Measurements from ENCODE around the gene SH2D2A.

SH2D2A gene

DNA sequence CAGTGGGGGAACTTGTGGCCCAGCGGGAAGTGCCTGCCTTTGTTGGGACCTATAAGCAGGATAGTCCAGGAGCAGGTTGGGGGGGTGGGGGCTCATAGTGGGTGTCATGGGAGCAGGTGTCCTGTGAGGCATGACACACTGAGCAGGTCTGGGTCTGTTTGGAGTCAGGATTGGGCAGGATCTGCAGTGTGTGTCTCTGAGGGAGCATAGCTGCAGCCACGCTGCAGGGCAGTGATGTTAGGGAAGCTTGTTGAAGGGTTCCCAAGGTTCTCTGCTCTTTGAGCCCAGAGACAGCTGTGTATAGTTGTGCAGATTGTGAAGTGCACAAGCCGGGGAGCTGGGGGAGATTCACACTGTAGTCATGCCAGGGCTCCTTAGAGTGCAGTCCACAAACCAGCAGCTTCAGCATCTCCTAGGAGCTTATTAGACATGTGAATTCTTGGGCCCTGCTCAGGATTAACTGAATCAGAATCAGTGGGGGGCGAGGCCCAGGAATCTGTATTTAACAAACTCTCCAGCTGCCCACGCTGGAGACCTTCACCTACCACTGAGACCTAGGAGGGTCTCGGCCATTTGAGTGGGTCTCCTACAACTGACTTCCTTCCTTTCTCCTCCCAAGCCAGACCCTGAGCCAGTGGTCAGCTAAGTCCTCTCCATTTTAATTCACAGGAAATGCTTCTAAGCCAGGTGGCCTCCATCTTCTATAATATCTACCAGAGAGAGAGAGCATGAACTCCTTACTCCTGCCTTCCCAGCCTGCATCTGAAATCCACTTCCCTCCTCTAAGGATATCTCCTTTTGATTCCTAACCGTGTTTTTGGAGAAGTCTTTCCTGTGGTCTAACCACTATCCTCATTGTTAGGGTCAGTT is 31.2 kb upstream of the SH2D2A start:
- DNase-seq, result no peak

GRCh38 chr1:156846643-156847042 is 30.0 kb upstream of the SH2D2A start:
- no peak for DNase-seq

DNA sequence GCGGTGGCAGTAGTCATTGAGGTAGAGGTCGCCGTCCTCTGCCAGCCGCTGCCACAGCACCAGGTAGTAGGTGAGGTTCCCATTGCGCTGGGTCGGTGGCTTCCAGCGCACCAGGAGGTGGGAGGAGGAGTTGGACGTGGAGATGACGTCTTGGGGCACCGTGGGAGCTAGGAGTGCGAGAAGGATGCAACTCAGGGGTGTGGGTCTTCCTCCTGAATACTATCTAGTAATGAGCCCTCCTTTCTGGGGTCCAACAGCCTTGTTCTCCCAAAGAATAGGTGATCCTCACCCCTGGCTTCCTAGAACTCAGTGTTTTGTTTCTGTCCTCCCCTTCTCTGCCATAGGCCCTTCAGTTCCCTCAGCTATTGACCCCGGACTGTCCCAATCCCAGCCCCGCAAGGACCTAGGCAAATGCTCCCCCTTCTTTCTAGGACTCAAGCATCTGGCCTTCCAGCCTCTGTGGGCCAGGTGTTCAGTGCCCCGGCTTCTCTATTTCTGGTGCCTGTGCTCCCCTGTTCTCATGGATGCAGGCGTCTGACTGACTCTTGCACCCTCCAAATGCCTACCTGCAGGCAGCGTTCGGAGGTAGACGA is 29.4 kb upstream of the SH2D2A start:
- DNase-seq, result no peak

- no peak for DNase-seq
These were observed 28.7 kb upstream of the SH2D2A start for GRCh38 chr1:156845055-156845952.

DNA sequence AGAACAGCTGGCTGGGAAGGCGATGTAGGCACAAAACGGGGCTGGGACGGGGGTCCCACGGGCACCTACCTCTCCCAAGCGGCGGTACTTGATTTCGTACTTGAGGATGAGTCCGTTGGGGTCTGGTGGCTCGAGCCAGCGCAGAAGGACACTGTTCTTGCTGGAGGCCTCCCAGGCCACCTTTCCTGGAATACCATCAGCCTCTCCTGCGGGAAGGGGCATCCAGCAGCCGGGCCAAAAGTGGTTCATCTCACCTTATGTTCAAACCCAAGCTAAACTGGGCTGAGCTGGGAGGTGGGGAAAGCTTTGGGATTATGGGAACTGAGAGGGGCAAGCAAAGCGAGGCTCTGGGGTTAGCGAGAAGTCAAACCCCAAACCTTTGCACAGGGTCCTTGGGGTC is 28.0 kb upstream of the SH2D2A start:
- no peak for DNase-seq

- DNase-seq, result no peak
These were observed 27.5 kb upstream of the SH2D2A start for GRCh38 chr1:156844102-156844501.

- DNase-seq, result no peak
These were observed 26.1 kb upstream of the SH2D2A start for GRCh38 chr1:156842618-156843300.

DNA sequence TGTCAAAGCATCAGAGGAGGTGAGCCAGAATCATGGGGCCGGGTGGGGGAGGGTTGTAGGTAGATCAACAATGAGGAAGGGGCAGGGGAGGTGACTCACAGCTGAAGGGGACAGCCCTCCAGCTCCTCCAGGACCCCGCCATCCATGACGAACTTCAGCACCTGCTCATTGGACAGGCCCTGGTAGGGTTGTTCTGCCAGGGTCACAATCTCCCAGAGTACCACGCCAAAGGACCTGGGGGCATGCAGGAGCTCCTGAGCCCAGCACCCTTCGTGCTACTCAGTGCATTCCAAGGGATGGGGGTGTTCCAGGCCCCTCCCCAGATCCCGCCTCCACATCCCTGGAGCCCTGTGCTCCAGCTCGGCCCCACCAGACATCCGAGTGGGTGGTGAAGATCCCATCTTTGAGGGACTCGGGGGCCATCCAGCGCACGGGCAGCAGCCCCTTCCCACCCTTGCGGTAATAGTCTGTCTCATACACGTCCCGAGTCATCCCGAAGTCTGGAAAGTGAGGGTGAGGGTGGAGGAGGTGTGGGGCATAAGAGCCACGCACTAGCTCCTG is 24.7 kb upstream of the SH2D2A start:
- no peak for DNase-seq

- DNase-seq, result no peak
These were observed 24.2 kb upstream of the SH2D2A start for GRCh38 chr1:156840898-156841279.

DNA sequence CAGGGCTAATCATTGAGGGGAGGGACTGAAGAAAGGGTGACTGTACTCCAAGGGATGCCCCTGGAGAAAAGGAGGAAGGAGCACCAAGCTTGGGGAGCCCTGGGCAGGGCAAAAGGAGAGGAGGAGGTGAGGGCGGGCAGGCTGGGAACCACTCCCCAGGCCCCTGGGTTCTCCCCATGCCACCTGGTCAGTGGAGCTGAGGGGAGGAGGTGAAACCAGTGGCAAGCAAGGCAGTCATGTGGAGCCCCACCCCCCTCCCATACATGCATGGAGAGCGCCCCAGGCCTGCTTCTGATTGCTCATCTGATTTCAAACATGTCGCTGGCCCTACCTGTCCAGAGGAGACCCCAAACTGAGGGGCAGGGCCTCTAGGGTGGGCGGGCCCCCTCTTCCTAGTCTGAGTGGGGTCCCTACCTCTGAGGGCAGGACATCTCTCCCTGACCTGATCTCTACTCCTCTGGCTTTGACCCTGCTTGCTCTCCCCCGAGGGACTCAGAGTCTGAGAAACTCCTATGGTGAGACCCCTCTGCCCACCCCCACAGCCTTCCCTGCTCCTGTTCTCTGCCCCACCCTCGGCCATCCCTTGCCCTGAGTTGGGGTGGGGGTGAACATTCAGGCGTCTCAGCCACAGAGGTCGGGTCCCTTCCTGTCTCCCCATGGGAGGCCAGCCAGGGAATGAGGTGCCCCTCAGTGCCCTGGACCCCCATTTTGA is 23.7 kb upstream of the SH2D2A start:
- DNase-seq, result no peak

DNA sequence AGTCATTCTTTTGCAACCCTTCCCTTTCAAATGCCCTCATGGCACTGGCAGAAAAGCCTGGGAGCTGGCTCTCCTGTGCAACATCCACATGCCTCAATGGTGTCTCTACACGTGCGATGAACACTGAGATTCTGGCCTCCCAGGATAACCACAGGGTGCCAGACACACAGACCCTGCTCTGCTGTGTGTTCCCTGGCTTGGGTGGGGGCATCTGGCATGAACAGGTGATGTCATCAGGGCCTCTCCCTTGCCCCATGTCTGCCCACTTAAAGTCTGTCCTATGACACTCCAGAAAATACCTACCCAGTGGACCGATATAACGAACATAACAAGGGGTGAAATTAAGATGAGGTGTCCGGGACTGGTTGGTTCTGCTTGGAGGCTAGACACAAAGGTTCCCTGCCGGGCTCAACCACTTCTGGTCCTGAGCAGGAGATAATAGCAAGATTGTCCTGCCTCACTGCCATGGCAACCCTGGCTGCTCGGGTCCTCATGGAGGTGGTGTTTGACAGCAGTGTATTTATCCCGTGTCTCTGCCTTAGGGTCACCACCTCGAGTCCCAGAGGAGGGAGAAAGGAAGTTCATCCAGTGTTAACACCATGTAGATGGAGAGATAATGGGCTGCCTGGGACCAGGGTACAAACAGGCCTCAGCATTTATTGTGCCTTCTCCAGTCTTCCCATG is 22.9 kb upstream of the SH2D2A start:
- no peak for DNase-seq

- DNase-seq, result no peak
These were observed 22.3 kb upstream of the SH2D2A start for GRCh38 chr1:156838972-156839371.

DNA sequence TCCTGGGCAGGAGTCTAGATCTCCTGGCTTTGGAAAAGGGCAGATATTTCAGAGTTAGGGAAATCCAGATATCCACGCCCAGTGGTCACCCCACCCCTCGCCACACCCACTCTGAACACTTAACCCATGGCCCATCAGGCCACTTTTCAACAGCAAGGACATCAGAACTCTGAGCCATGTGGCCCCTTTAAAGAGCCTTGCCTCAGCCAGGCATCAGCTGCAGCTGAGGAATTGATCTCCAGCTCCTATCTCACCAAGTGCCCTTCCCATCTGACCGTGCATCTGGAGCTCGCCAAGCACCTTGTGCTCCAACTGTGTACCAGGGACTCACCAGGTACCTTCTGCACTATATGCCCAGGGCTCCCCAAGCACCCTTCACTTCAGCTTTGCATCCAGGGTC is 20.2 kb upstream of the SH2D2A start:
- DNase-seq, result no peak

DNA sequence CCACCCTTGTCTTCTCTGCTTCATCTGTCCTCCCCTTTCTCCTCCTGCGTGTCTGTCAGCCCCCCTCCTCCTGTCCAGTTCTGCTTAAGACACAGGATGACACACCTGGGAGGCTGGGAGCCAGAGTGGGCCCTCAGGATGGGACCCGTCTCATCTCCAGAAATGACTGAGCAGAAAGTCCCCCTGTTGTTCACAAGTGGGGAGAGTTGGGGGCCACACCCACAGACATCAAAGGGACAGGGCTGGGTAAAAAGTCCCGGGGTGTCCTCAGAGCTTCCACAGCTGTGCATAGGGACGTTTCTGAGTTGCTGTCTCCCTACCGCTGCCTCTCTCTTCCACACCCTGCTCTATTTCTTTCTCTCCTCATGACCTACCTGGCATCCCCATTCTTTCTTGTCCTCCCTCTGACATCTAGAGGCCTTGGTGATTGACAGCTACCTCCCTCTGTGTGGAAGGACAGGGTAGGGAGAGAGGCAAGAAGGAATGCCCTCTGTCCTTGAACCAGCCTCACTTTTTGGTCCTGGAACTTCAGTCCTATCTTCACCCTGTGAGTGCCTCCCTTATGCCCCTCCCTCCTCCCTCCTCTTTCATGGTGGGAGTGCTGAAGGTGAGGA is 19.5 kb upstream of the SH2D2A start:
- DNase-seq, result no peak

DNA sequence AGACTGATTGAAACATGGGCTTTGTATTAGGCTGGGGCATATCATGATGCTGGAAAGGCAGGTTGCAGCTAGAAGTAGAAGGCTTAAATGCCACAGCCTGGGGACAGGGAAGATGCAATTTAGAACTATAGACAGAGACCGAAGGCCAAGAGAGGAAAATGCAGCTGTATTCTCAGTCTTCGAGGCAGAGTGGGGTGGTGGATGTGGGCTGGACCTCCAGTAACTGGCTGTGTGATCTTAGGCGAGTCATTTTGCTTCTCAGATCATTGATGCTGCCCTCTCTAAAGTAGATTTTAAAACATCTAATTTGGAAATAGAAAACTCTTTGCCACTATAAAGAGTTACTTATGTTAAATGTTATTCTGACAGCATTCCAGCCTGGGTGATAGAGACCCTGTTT is 17.7 kb upstream of the SH2D2A start:
- DNase-seq, result no peak

DNA sequence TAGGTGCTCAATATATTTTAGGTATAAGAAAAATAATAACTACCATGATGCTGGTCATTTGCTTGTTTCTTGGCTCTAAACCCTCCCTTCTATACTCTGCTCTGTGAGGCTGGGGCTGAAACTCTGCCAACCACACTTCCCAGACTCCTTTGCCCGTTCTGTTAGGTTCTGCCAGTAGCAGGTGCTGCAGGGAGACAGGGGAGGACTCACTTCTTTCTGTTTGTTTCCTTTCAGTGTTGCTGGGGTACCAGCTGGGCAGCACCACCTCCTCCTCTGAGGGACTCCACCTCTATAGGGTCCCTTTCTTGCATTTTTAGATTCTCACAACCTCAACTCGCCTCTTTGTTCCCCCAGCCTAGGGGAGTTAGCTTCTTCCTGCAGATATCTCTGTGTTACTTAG is 17.0 kb upstream of the SH2D2A start:
- no peak for DNase-seq

DNA sequence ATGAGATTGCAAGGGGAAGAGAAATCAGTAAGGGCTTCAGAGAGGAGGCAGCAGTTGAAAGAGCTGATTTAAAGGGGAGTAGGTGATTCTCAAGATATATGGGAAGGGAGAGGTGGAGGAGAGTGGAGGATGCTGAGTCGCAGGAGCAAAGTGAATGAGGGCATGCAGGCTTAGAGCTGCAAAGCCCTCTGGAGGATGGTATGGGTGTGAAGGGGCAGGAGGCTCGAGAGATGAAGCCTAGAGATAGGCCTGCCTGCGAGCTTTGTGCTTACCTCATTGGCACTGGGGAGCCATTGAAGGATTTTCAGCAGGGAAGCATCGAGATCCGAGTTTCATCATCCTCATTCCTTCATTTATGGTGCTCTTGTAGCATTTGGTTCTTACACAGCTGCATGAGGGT is 15.8 kb upstream of the SH2D2A start:
- DNase-seq, result no peak

DNA sequence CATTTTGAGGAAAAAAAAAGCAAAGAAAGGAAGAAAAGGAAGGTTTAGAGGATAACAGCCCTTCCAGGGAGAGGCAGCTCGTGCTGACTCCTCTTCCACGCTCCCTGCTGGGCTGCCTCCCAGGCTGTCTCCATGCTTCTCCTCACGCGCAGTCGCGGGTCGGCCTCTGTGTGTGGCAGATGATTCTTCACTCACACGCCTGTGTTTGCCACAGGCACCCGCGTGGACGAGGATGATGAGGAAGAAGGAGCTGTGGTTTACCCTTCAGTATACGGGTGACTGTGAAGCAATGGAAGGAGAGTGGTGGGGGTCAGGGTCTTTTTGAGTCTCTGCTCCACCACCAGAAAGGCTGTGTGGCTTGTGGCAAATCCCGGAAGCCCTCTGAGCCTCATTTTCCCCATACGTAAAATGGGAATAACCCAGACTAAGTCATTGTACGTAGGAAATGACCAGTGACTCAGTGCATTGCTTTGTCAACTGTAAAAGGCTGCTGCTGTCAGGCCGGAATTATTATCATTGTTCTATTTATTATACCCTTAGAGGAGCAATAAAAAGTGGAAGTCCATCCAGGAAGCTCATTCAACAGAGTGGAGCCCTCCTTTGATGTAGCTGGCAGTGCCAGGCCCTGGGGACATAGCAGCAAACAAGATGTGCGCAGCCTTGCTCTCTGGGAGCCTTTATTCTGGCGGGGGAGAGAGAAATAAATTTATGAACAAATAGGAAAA is 11.9 kb upstream of the SH2D2A start:
- no peak for DNase-seq

GRCh38 chr1:156826630-156827029 is 10.0 kb upstream of the SH2D2A start:
- no peak for DNase-seq

- no peak for DNase-seq
These were observed 6.7 kb upstream of the SH2D2A start for GRCh38 chr1:156823210-156823790.

All from hippocampal formation (tissue), 2 donors.